Stimulated activated naive CD4-positive, alpha-beta T cell (primary cell): ENCODE results near the gene CDC42EP3.

Experiments used
- DNase-seq, 6 experiments: peaks; one replicate each; lab custom pipeline; 2025; lab: John Stamatoyannopoulos, UW

The CDC42EP3 gene

DNA sequence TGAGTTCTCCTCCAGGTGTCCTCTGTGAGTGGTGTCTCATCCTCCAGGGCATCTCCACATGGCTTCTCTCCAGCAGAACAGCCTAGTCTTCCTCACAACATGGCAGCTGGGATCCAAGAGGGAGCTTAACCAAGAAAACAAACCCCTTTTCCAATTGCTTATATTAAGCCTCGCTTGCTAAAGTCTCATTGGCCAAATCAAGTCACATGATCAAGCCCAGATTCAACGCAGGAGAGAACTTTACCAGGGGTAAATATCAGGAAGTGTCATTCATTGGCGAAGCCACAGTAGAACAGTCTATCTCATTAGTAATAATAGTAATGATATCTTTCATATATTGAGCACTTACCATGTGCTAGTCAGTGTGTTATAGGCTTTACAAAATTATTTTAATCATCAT, 53.1 kb downstream of the CDC42EP3 start:
- DNase-seq = no peak

GRCh38 chr2:37617119-37617892, 54.1 kb downstream of the CDC42EP3 start:
- DNase-seq = no peak

GRCh38 chr2:37616677-37617005, 54.8 kb downstream of the CDC42EP3 start:
- DNase-seq = no peak

- peak in 5 of 6 experiments; percentile 18 to 74 (median 56) for DNase-seq
Observed at GRCh38 chr2:37615804-37616676, 55.4 kb downstream of the CDC42EP3 start.

- no peak for DNase-seq
Observed at GRCh38 chr2:37614061-37614738, 57.2 kb downstream of the CDC42EP3 start.

- DNase-seq = no peak
Observed at GRCh38 chr2:37612382-37612781, 59.1 kb downstream of the CDC42EP3 start.

DNA sequence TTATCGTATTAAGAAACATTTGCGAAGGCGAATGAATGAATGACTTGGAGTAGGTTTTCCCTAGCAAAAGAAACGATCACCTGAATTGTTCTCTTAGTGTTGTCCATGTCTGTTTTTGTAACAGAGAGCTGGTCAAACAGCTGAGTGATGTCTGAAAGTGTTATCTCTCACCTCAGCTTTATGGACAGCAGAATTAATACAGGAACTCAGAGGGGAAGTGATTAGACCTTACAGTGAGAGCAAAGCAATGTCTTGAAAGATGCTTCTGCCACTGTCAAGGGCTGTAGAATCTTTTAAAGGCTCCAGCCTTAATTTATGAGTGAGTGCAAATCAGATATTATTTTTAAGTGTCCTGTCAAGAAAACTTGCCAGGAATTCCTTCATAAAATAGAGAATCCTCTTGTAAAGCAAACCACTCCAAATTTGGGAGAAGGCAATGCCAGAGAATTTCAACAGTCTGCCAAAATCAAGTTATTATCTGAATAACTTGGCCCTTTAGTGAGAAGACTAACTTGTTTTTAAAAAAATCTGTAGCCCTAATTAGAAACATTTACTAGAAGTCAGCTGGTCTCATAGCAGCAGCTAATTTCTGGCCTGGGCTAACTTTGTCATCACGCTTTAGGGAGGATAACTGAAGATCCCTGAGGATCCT, 60.7 kb downstream of the CDC42EP3 start:
- DNase-seq = no peak

- DNase-seq = no peak
Observed at GRCh38 chr2:37609782-37610181, 61.7 kb downstream of the CDC42EP3 start.

DNA sequence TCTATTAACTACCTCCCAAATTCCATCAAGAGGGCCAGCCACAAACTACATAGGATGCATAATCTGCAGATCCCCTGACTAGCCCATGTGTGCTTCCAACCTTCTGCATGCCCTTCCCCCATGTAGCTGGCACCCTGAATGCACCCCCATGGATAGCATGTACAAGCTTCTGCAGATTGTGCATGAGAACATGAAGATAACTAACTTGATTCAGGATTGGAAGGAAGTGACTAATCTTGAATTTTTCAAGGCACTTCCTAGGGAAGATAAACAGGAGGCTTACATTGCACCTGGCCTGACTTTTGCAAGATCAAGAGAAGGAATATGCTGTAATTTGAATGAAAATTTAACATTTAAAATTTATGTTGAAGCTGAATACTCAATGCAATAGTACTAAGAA, 66.7 kb downstream of the CDC42EP3 start:
- no peak for DNase-seq

- DNase-seq = no peak
Observed at GRCh38 chr2:37602702-37603101, 68.7 kb downstream of the CDC42EP3 start.

- no peak for DNase-seq
Observed at GRCh38 chr2:37602040-37602439, 69.4 kb downstream of the CDC42EP3 start.

- no peak for DNase-seq
Observed at GRCh38 chr2:37601569-37601968, 69.9 kb downstream of the CDC42EP3 start.

DNA sequence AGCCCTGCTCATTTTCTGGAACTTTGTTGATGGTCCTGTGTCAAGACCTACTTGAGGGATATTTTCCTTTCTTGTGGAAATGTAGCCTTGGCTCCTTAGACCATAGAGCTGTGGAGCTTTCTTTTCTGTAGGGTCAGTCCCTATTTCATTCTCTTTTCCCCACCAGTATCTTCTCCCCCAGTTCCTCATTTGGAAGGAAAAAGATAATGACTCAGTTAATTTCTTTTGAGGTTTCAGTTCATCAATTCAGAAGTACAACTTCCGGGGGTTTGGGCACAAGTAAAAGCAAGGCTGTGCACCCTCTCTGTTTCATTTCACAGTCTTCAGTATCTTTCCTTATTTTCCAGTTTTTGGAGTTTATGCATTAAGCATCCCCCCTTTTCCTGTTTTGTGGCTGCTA, 70.7 kb downstream of the CDC42EP3 start:
- no peak for DNase-seq

- peak in 5 of 6 experiments; percentile 4 to 62 (median 41) for DNase-seq
Observed at GRCh38 chr2:37599688-37600525, 71.5 kb downstream of the CDC42EP3 start.

GRCh38 chr2:37593694-37594093, 77.7 kb downstream of the CDC42EP3 start:
- DNase-seq = no peak

DNA sequence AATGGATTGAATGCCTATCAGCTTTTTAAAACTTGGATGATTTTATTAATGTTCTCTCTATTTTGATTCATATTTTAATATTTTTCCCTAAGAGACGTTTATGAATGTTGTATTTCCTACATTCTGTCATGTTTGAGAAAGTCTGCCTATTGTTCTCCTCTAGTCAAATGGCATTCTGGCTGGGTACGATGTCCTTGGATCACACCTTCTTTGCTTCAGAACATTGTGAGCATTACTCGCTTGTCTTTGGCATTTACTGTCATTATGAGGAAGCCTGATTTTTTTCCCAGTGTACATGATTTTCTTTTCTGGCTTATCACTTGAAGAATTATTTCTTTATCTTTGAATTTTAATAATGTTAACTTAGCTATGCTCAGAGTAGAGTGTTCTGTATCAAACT, 78.4 kb downstream of the CDC42EP3 start:
- DNase-seq = no peak
